ENCODE results near the gene HNRNPUL2.
A peak's percentile ranks its signal among the peaks of the same experiment; 100 is the strongest.
"Not testable (repeated sequence)": the region's sequence is repeated elsewhere in the genome, so short reads cannot be mapped to it uniquely, and the experiment has no call there.

Gene HNRNPUL2

GRCh38 chr11:62727165-62727871 lies at the start of gene HNRNPUL2:
HNRNPUL2 (minus strand) TSS chr11:62727457; CDS start chr11:62727156, 301 bp downstream.
- peak; percentile 99 for DNase-seq

DNA sequence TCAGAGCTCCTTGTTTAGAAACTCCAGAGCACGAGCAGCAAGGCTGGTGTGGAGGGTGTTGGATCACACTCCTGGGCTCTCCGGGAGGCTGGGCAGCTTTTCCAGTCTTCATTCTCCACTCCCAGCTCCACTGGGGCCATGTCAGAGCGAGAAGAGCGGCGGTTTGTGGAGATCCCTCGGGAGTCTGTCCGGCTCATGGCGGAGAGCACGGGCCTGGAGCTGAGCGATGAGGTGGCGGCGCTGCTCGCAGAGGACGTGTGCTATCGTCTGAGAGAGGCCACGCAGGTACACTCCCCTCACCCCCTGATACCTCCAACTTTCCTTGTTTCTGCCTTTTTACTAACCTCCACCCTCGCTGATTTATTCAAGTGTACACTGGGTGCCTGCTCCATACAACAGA lies 48.4 kb upstream of the HNRNPUL2 start:
- no peak for DNase-seq

DNA sequence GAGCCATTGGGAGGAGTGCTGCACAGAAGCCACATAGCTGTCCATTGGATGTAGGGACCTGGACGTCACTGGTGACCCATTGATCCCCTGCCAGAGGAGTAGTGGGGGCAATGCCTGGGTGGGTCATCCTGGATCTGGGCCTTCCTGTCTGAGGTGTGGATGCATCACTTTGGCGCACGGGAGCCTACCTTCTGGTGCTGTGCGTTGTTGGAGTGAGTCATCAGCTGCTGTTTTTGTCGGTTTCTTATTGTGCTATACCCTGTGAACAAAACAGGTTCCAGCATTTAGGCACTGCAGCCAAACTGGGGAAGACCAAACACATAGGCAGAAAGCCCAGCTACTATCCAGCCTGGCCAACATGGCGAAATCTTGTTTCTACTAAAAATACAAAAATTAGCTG lies 47.1 kb upstream of the HNRNPUL2 start:
- no peak for DNase-seq

DNA sequence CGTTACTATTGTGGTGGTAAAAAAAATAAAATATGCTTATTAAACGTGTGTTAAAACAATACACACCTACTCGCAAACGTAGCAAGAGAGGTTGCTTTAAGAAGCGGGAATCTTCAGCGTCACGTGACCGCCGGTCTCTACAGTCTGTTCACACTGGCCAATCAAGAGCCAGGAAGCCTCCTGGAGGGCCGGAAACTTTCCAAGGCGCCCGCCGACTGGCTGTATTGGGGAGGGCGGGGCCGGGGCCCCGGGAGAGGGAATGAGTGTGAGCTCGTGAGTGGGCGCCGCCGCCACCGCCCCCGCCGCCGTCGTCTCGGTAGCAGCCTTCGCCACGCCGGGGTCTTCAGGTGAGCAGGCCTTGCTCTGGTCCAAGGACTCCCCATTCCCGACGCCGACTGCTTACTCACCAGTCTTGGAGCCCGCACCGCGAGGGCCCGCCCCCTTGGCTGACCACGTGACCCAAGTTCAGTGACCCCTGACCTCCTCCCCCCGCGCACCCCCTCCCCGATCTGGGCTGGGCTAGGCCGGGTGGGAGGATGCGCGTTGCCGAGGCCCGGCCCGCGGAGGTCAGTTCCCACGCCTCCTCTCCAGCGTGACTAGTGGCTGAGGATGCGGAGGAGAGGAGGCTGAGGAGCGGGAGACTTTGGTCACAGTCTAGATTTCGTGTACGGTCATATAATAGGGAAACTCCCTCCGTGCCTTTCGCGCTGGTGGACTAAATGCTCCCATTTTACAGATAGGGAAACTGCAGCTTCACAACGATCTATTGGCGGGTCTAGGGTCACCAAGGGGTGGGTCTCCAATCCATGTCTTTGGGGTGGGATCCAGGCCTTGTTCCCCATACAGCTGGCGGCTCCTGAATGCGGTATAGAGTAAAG lies 44.1 kb upstream of the HNRNPUL2 start, which contains the start of gene TAF6L:
TAF6L (plus strand) TSS at position 253 of the 878 bp plus-strand sequence. CDS start 4,388 bp downstream, outside the sequence.
- peak; percentile 98 for DNase-seq

- DNase-seq = no peak
Observed at GRCh38 chr11:62770778-62771143, 43.5 kb upstream of the HNRNPUL2 start.

DNA sequence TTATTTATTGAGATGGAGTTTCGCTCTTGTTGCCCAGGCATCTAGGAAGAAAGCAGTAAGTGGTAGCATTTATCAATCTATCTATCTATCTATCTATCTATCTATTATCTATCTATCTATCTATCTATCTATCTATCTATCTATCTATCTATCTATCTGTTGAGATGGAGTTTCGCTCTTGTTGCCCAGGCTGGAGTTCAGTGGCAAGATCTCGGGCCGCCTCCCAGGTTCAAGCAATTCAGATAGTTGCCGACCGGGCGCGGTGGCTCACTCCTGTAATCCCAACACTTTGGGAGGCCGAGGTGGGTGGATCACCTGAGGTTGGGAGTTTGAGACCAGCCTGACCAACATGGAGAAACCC lies 33.6 kb upstream of the HNRNPUL2 start:
- DNase-seq = not testable (repeated sequence)

DNA sequence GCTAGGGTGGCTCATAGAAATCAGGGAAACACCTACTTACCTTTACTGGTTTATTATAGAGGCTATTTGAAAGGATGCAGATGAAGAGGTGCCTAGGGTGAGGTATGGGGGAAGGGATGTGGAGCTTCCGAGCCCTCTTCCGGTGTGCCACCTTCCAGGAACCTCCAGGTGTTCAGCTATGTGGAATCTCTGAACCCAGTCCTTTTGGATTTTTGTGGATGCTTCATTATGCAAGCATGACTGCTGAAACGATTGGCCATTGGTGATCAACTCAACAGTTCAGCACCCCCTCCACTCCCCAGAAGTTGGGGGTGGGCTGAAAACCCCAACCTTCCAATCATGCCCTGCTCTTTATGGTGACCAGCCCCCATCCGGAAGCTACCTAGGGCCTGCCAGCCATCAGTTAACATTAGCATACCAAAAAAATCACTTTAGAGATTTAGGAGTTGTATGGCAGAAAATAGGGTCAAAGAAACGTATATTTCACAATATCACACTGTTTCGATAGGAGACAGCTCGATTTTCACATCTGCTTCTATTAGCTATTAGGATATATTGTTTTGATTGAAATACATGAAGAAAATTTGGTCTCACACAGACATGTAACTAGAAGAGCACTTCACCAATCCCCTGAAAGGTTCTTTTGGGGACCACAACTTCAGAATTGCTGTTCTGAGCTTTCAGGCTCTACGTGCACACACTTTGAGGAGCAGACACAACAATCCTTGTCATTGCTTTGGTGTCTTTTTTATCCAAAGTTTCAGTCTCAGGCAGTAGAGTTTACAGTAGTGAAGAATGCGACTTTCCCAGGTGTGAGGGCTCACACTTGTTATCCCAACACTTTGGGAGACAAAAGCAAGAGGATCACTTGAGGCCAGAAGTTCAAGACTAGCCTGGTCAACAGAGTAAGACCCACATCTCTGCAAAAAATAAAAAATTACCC lies 30.9 kb upstream of the HNRNPUL2 start:
- no peak for DNase-seq

GRCh38 chr11:62755086-62755615 lies 27.9 kb upstream of the HNRNPUL2 start:
- DNase-seq = no peak

DNA sequence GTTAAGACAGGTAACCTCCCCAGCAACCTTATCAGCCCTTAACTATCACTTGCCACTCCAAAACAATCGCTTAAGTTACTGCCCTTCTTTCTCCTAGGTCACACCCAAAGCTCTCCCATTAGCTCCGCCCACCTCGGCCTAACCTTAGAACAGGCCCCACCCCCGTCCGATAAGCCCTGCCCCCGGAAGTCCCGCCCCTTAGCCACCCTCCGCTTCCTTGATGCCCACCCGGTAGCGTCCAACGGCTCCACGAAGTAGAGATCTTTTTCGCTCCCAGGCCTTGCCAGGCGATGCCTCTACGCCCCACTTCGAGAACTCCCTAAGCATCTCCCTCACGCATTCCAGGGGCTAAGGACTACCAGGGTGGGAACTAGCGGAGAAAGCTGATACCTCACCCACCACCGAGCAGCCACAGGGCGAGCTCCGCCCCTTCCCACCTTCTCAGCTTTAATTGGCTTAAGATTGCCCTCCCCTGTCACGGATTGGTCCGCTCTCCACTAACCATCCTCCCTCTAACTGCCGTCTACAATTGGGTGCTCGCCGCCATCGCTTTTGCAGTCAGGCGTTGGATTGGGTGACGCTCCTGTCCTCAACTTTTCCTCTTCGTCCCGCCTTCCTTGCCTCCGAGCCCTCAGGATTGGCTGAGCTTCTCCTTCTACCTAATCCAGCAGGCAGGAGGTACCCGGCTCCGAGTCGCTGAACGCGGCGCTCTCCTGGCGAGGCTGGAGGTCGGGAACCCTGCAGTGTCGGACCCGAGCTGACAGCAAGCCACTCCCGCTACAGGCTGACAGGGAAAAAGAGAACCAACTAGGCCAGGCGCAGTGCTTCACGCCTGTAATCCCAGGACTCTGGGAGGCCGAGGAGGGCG lies 26.7 kb upstream of the HNRNPUL2 start, which contains the start of gene ZBTB3:
ZBTB3 (minus strand) TSS at position 425 of the 868 bp plus-strand sequence. CDS start 496 bp downstream, outside the sequence.
- peak; percentile 100 for DNase-seq

GRCh38 chr11:62752994-62753735 lies 25.9 kb upstream of the HNRNPUL2 start:
- DNase-seq = no peak

- no peak for DNase-seq
Observed at GRCh38 chr11:62752177-62752785, 25.0 kb upstream of the HNRNPUL2 start.

DNA sequence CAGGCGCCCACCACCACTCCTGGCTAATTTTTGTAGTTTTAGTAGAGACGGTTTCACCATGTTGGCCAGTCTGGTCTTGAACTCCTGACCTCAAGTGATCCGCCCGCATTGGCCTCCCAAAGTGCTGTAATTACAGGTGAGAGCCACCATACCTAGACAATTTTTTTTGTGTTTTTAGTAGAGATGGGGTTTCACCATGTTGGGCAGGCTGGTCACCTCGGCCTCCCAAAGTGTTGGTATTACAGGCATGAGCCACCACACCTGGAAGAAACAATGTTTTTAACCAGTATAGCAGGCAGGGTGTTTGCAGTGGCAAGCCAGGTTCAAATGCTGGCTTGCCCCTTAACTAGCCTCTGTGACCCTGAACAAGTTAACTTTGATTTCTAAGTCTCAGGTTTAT lies 22.7 kb upstream of the HNRNPUL2 start:
- not testable (repeated sequence) for DNase-seq

GRCh38 chr11:62747475-62748160 lies 20.4 kb upstream of the HNRNPUL2 start:
- peak; percentile 48 for DNase-seq

DNA sequence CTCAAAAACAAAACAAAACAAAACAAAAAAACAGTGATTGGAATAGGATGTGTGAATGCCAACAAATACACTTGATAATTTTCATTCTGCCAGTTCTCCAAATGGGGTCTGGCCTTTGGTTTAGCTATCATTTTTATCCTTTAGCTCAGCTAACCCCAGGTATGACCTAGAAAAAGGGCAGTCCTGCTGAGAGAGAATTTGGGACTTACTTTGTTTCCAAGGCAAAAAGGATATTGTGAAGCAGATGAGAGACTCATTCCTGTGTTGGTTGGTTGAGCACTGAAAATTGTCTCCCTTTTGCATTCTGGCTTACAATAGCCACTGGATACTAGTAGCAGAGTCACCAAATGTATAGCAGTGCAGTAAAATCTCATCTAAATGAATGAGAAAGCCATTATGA lies 9.9 kb upstream of the HNRNPUL2 start:
- no peak for DNase-seq

DNA sequence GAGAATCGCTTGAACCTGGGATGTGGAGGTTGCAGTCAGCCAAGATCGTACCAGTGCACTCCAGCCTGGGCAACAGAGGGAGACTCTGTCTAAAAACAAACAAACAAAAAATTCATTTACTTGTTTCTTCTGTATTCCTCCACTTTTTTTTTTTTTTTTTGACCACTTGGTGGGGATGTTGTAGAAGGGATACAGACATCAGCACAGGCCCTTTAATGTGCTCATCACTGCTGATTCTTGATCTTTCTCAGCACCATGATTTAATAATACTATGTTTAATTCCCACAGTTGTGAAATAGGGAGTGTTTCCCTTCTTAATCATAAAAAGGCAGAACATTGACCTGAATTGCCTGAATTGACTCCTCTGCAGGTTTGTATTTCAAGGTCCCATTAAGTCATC lies 5.6 kb upstream of the HNRNPUL2 start:
- DNase-seq = no peak

- not testable (repeated sequence) for DNase-seq
Observed at GRCh38 chr11:62730076-62730475, 2.8 kb upstream of the HNRNPUL2 start.

DNA sequence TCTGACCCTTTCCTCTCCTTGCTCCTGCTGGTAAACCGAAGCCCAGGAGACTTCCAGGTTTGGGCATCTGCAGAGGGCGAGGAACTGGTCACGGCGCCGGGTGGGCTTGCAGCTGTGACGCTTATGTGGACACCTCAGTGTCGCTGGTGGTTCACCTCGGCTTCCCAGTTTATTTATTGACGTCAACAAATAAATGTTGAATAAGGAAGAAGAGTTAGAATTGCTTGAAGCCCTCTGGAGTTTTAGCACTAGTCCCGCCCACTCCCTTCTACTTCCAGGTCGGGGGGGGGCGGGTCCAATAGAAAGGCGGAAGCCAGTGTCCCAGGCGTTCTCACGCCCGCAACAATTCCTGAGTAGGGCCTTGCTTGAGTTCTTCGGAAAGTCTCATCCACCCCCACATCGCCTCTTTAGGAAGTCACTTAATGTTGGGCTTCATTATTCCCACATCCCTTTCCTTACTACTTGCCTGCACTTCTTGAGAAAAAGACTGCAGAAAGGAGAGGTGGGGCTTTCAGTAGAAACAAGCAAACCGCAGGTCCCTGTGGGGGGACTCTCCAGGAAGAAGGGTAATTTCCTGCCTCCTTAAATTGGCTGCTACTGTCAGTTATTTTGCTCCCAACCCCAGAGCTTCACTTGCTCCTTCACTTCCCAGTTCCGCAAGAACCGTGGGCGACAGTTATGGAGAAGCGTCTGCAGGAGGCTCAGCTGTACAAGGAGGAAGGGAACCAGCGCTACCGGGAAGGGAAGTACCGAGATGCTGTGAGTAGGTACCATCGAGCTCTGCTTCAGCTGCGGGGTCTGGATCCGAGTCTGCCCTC lies 1.1 kb upstream of the HNRNPUL2 start, which contains the start of gene TTC9C:
TTC9C (plus strand) TSS at position 316 of the 818 bp plus-strand sequence; CDS start at position 679, 363 bp downstream.
- DNase-seq = peak; percentile 95

DNA sequence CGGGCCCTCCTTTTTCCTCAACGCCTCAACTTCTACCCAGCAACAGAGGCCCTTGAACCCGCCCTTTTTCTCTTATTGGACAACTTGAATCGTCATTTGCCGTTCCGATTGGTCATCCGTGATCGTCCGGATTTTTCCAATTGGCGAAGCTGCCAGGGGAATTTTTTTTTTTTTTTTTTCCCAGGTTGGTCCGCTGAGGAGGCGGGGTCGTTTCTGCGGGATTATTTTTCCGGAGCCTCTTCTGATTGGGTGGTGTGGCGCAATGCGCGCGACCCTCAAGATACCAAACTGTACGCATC lies 564 bp upstream of the HNRNPUL2 start:
- DNase-seq = peak; percentile 99

GRCh38 chr11:62726915-62727164 lies 417 bp downstream of the HNRNPUL2 start:
- no peak for DNase-seq

All from retina (tissue), 1 donor.